Fibroblast of lung (primary cell): ENCODE results near the gene ZSWIM4.
A peak's percentile ranks its signal among the peaks of the same experiment; 100 is the strongest.

Experiments used
- CTCF ChIP-seq, 2 donors: IDR thresholded peaks in 1 of 2; conservative IDR thresholded peaks in 1 of 2; 1 replicate in 1 of 2; 2 replicates in 1 of 2; pipeline ENCODE4 v1.5.1; 2011 to 2012; ENCODE audit warnings: low read length in 2 of 2, control low read depth in 1 of 2, inconsistent platforms in 1 of 2, low read depth in 1 of 2, mild to moderate bottlenecking in 1 of 2
- EZH2 ChIP-seq: IDR thresholded peaks from 2 replicates; pipeline ENCODE4 v1.5.1; 2012; ENCODE audit warnings: low read length, control low read depth, mild to moderate bottlenecking; ENCODE audit errors: missing control alignments

- TF ChIP-seq CTCF (conservative IDR thresholded peaks at IDR 0.05 in 1 of 2, IDR thresholded peaks at IDR 0.05 in 1 of 2; ENCODE audit: low read depth in 1 of 2, low read length in 2 of 2), result no peak
- TF ChIP-seq EZH2, result peak; percentile 37
Observed at GRCh38 chr19:13865571-13866462, 70.6 kb downstream of the ZSWIM4 start.
